Measurements from ENCODE around the gene LRRC15.

GRCh38 chr3:194346035-194346434 lies 23.5 kb downstream of the LRRC15 start:
- TF ChIP-seq POLR2AphosphoS5 (IDR thresholded peaks at IDR 0.05; ENCODE audit: insufficient read depth in 1 of 2, low read depth in 1 of 2) (no peak), CTCF (IDR thresholded peaks at IDR 0.05) (no peak)

Data from vagina (tissue), 2 donors.